Measurements from ENCODE around the gene ZNF550. TPM values are rescaled to one million over a fixed set of nuclear protein-coding genes. Genes with fewer than 3 reads are reported as not detected.
"Not testable (repeated sequence)": the region's sequence is repeated elsewhere in the genome, so short reads cannot be mapped to it uniquely, and the experiment has no call there.

ZNF550 gene
- total and polyA plus RNA-seq, 7 donors = 1.5 to 5.0 (median 4.5) TPM

- Histone ChIP-seq H3K27ac (peak within 1 kb of the TSS; percentile 70), H3K4me3 (peak within 1 kb of the TSS; percentile 91), H3K36me3 (ENCODE audit: insufficient read depth in 1 of 2, low read depth in 1 of 2) (peaks cover 6 to 18% of the 10 kb centered on the region in 2 donors)
- intact Hi-C loops (cut with DNase I) = loop anchor here in 1 of 2 donors (10.0 kb wide), 1 partner anchor 53 kb away; the partner anchor contains the start of gene ZNF749
- H3K4me1 ChIP-seq; H3K9me3 ChIP-seq; H3K27me3 ChIP-seq (ENCODE audit: insufficient read depth in 3 of 3, low read length in 2 of 3): not testable (repeated sequence)
- ATAC-seq (peak; percentile 99 to 100 (median 99)), DNase-seq (peak; percentile 94 to 96)
- WGBS, 3 donors = 1% methylated on average over 49 to 57 of the region's 69 CpGs
These were observed 72.0 kb downstream of the ZNF550 start, which contains the start of gene ZNF419 for GRCh38 chr19:57487477-57488298. Gene ZNF419, plus strand, starts transcription at chr19:57487750. Its CDS starts 201 bp downstream, at chr19:57487951.

Other genes with a start within 250 kb of the ZNF550 start
- gene ZNF543, start 239.4 kb downstream of the ZNF550 start, total RNA-seq = 1 to 10 TPM; 6.7 to 6.8 (median 6.7) TPM
- 1 to 10 TPM; 1.0 to 3.9 (median 2.0) TPM for gene ZNF543, start 239.4 kb downstream of the ZNF550 start, polyA plus RNA-seq
- gene ZNF304, start 208.6 kb downstream of the ZNF550 start, total RNA-seq = 1 to 10 TPM; 3.3 to 8.8 (median 6.8) TPM
- 1 to 10 TPM; 2.3 to 6.2 (median 3.3) TPM for gene ZNF304, start 208.6 kb downstream of the ZNF550 start, polyA plus RNA-seq
- 10 to 100 TPM; 12.6 to 21.3 (median 17.5) TPM for gene TRAPPC2B, start 196.3 kb downstream of the ZNF550 start, total RNA-seq
- gene TRAPPC2B, start 196.3 kb downstream of the ZNF550 start, polyA plus RNA-seq = 10 to 100 TPM; 30.9 to 78.7 (median 38.9) TPM
- 1 to 10 TPM; 1.1 to 2.8 (median 1.9) TPM for gene ZNF547, start 196.3 kb downstream of the ZNF550 start, total RNA-seq
- gene ZNF547, start 196.3 kb downstream of the ZNF550 start, polyA plus RNA-seq = 1 to 10 TPM in 2 of 3 donors, under 1 TPM in 1; 0.80 to 3.3 (median 1.1) TPM
- gene ZNF548, start 170.0 kb downstream of the ZNF550 start, total RNA-seq = 10 to 100 TPM in 2 of 4 donors, 1 to 10 TPM in 2; 5.6 to 12.1 (median 8.3) TPM
- gene ZNF548, start 170.0 kb downstream of the ZNF550 start, polyA plus RNA-seq = 1 to 10 TPM; 3.2 to 9.9 (median 4.6) TPM
- 10 to 100 TPM in 1 of 4 donors, 1 to 10 TPM in 3; 4.8 to 11.0 (median 6.3) TPM for gene ZNF17, start 148.7 kb downstream of the ZNF550 start, total RNA-seq
- gene ZNF17, start 148.7 kb downstream of the ZNF550 start, polyA plus RNA-seq = 1 to 10 TPM; 3.6 to 9.0 (median 4.4) TPM
- gene ZNF749, start 124.5 kb downstream of the ZNF550 start, total RNA-seq = 10 to 100 TPM in 2 of 4 donors, 1 to 10 TPM in 2; 5.1 to 11.9 (median 8.0) TPM
- gene ZNF749, start 124.5 kb downstream of the ZNF550 start, polyA plus RNA-seq = 10 to 100 TPM in 2 of 3 donors, 1 to 10 TPM in 1; 6.7 to 22.4 (median 19.7) TPM
- 1 to 10 TPM in 3 of 4 donors, under 1 TPM in 1; 0.76 to 4.1 (median 2.3) TPM for gene VN1R1, start 102.7 kb downstream of the ZNF550 start, total RNA-seq
- under 1 TPM; 0.42 to 0.57 (median 0.51) TPM for gene VN1R1, start 102.7 kb downstream of the ZNF550 start, polyA plus RNA-seq
- gene ZNF772, start 82.3 kb downstream of the ZNF550 start, total RNA-seq = 10 to 100 TPM; 12.0 to 15.2 (median 14.1) TPM
- gene ZNF772, start 82.3 kb downstream of the ZNF550 start, polyA plus RNA-seq = 1 to 10 TPM; 2.7 to 8.7 (median 3.0) TPM
- gene ZNF419, start 72.1 kb downstream of the ZNF550 start, total RNA-seq = 1 to 10 TPM; 4.1 to 7.5 (median 6.9) TPM
- 10 to 100 TPM in 1 of 3 donors, 1 to 10 TPM in 2; 5.9 to 24.4 (median 6.9) TPM for gene ZNF419, start 72.1 kb downstream of the ZNF550 start, polyA plus RNA-seq
- gene ZNF773, start 59.9 kb downstream of the ZNF550 start, total RNA-seq = 1 to 10 TPM; 2.7 to 5.7 (median 4.4) TPM
- gene ZNF773, start 59.9 kb downstream of the ZNF550 start, polyA plus RNA-seq = 1 to 10 TPM; 2.3 to 7.5 (median 3.0) TPM
- 1 to 10 TPM; 1.5 to 4.0 (median 2.3) TPM for gene ZNF549, start 32.5 kb downstream of the ZNF550 start, total RNA-seq
- 1 to 10 TPM; 1.4 to 4.6 (median 2.6) TPM for gene ZNF549, start 32.5 kb downstream of the ZNF550 start, polyA plus RNA-seq
- gene ZNF416, start 19.0 kb upstream of the ZNF550 start, total RNA-seq = 1 to 10 TPM; 2.1 to 4.0 (median 2.4) TPM
- gene ZNF416, start 19.0 kb upstream of the ZNF550 start, polyA plus RNA-seq = 1 to 10 TPM; 1.9 to 2.9 (median 2.3) TPM
- gene ZIK1, start 24.3 kb upstream of the ZNF550 start, total RNA-seq = 1 to 10 TPM in 2 of 4 donors, under 1 TPM in 2; 0.74 to 2.9 (median 1.3) TPM
- 1 to 10 TPM in 2 of 3 donors, under 1 TPM in 1; 0.72 to 4.4 (median 2.5) TPM for gene ZIK1, start 24.3 kb upstream of the ZNF550 start, polyA plus RNA-seq
- 1 to 10 TPM in 3 of 4 donors, under 1 TPM in 1; 0.81 to 2.9 (median 2.0) TPM for gene ZNF530, start 40.0 kb upstream of the ZNF550 start, total RNA-seq
- gene ZNF530, start 40.0 kb upstream of the ZNF550 start, polyA plus RNA-seq = 10 to 100 TPM in 1 of 3 donors, 1 to 10 TPM in 2; 1.7 to 11.7 (median 2.4) TPM
- 1 to 10 TPM; 5.4 to 8.1 (median 7.5) TPM for gene ZNF134, start 54.4 kb upstream of the ZNF550 start, total RNA-seq
- gene ZNF134, start 54.4 kb upstream of the ZNF550 start, polyA plus RNA-seq = 1 to 10 TPM; 3.4 to 8.6 (median 4.4) TPM
- gene ZNF211, start 73.3 kb upstream of the ZNF550 start, total RNA-seq = 1 to 10 TPM; 1.6 to 6.9 (median 4.9) TPM
- 1 to 10 TPM; 2.9 to 4.9 (median 3.3) TPM for gene ZNF211, start 73.3 kb upstream of the ZNF550 start, polyA plus RNA-seq
- gene ZSCAN4, start 109.1 kb upstream of the ZNF550 start, total RNA-seq = not detected
- gene ZSCAN4, start 109.1 kb upstream of the ZNF550 start, polyA plus RNA-seq = under 1 TPM in 1 of 3 donors, not detected in 2; 0.03 TPM
- gene ZNF551, start 122.1 kb upstream of the ZNF550 start, total RNA-seq = 1 to 10 TPM; 1.4 to 2.6 (median 2.0) TPM
- 1 to 10 TPM; 1.5 to 2.5 (median 1.9) TPM for gene ZNF551, start 122.1 kb upstream of the ZNF550 start, polyA plus RNA-seq
- gene ZNF154, start 149.3 kb upstream of the ZNF550 start, total RNA-seq = 1 to 10 TPM; 1.1 to 2.8 (median 2.2) TPM
- gene ZNF154, start 149.3 kb upstream of the ZNF550 start, polyA plus RNA-seq = 1 to 10 TPM in 1 of 3 donors, under 1 TPM in 2; 0.61 to 1.4 (median 0.68) TPM
- gene ZNF671, start 167.8 kb upstream of the ZNF550 start, total RNA-seq = 1 to 10 TPM; 3.4 to 8.8 (median 5.8) TPM
- 1 to 10 TPM; 3.1 to 5.1 (median 3.1) TPM for gene ZNF671, start 167.8 kb upstream of the ZNF550 start, polyA plus RNA-seq
- 10 to 100 TPM in 1 of 4 donors, 1 to 10 TPM in 3; 7.7 to 15.5 (median 9.0) TPM for gene ZNF776, start 187.0 kb upstream of the ZNF550 start, total RNA-seq
- gene ZNF776, start 187.0 kb upstream of the ZNF550 start, polyA plus RNA-seq = 10 to 100 TPM in 1 of 3 donors, 1 to 10 TPM in 2; 3.6 to 12.4 (median 4.4) TPM
- gene ZNF586, start 209.8 kb upstream of the ZNF550 start, total RNA-seq = 10 to 100 TPM; 10.9 to 14.1 (median 12.1) TPM
- gene ZNF586, start 209.8 kb upstream of the ZNF550 start, polyA plus RNA-seq = 10 to 100 TPM in 1 of 3 donors, 1 to 10 TPM in 2; 7.1 to 10.5 (median 8.6) TPM